ENCODE results near the gene CD151. TPM values are rescaled to one million over a fixed set of nuclear protein-coding genes. Genes with fewer than 3 reads are reported as not detected.

Gene CD151
- total and polyA plus RNA-seq, 4 donors = 182 to 556 (median 399) TPM

DNA sequence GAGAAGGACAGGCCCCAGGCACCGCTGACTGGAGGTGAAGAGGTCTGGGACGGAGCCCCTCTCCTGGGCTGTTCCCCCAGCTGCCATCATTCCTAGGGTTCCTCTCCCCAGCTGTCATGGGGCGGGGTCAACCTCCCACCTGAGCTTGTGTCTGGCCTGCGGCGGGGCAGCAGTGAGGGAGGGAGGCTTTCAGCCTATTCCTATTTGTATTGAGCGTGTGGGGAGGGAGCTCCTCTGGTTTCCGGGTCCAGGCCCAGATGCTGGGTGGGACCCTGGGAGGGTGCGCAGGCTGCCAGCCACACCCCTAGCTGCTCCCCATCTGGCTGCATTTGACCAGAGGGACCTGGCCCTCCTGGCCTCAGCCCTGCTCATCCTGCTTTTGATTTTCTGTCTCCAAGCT lies 23.6 kb downstream of the CD151 start:
- Histone ChIP-seq H3K27ac (ENCODE audit: low read depth in 1 of 2, low read length in 1 of 2) (no peak overlapping the region), H3K27me3 (ENCODE audit: control insufficient read depth in 3 of 3, insufficient read depth in 3 of 3, low read length in 2 of 3) (no peaks in the 10 kb centered on the region), H3K9ac (ENCODE audit: insufficient read depth in 1 of 2, low read length in 2 of 2) (no peak overlapping the region), H3K4me1 (ENCODE audit: control insufficient read depth in 5 of 5, insufficient read depth in 5 of 5, low read length in 5 of 5) (peaks cover 0 to 22% (median 12%) of the 10 kb centered on the region in 5 donors), H3K4me3 (no peak overlapping the region), H3K36me3 (ENCODE audit: control insufficient read depth in 4 of 4, insufficient read depth in 4 of 4, low read length in 4 of 4) (peaks cover 0 to 30% (median 0%) of the 10 kb centered on the region in 4 donors), H3K9me3 (ENCODE audit: control insufficient read depth in 4 of 4, insufficient read depth in 3 of 4, low read length in 3 of 4) (no peaks in the 10 kb centered on the region)
- WGBS, 2 donors = 79 to 82% methylated on average over 7 to 8 of the region's 8 CpGs
- no peak for DNase-seq
- TF ChIP-seq CTCF (IDR thresholded peaks at IDR 0.05; ENCODE audit: control extremely low read depth, extremely low read depth) = no peak
- ATAC-seq (ENCODE audit: insufficient read depth, low FRiP score) = no peak

GRCh38 chr11:858053-858761 lies 25.5 kb downstream of the CD151 start:
- no peak overlapping the region for H3K9ac ChIP-seq (ENCODE audit: insufficient read depth in 1 of 2, low read length in 2 of 2)
- peaks cover 0 to 33% (median 0%) of the 10 kb centered on the region in 4 donors for H3K36me3 ChIP-seq (ENCODE audit: control insufficient read depth in 4 of 4, insufficient read depth in 4 of 4, low read length in 4 of 4)
- no peaks in the 10 kb centered on the region for H3K27me3 ChIP-seq (ENCODE audit: control insufficient read depth in 3 of 3, insufficient read depth in 3 of 3, low read length in 2 of 3)
- WGBS, 2 donors = 86 to 88% methylated on average over 26 to 27 of the region's 27 CpGs
- no peak overlapping the region for H3K27ac ChIP-seq (ENCODE audit: low read depth in 1 of 2, low read length in 1 of 2)
- no peaks in the 10 kb centered on the region for H3K9me3 ChIP-seq (ENCODE audit: control insufficient read depth in 4 of 4, insufficient read depth in 3 of 4, low read length in 3 of 4)
- H3K4me3 ChIP-seq = no peak overlapping the region
- peaks cover 0 to 36% (median 12%) of the 10 kb centered on the region in 5 donors for H3K4me1 ChIP-seq (ENCODE audit: control insufficient read depth in 5 of 5, insufficient read depth in 5 of 5, low read length in 5 of 5)
- DNase-seq (no peak), ATAC-seq (ENCODE audit: insufficient read depth, low FRiP score) (no peak)
- no peak for TF ChIP-seq CTCF (IDR thresholded peaks at IDR 0.05; ENCODE audit: control extremely low read depth, extremely low read depth)

GRCh38 chr11:858762-859339 lies 26.1 kb downstream of the CD151 start:
- H3K27ac ChIP-seq (ENCODE audit: low read depth in 1 of 2, low read length in 1 of 2) = no peak overlapping the region
- TF ChIP-seq CTCF (IDR thresholded peaks at IDR 0.05; ENCODE audit: control extremely low read depth, extremely low read depth) = no peak
- DNase-seq (no peak), ATAC-seq (ENCODE audit: insufficient read depth, low FRiP score) (no peak)
- H3K9me3 ChIP-seq (ENCODE audit: control insufficient read depth in 4 of 4, insufficient read depth in 3 of 4, low read length in 3 of 4) = no peaks in the 10 kb centered on the region
- H3K9ac ChIP-seq (ENCODE audit: insufficient read depth in 1 of 2, low read length in 2 of 2) = no peak overlapping the region
- 90 to 95% methylated on average over 37 of the region's 37 CpGs for WGBS, 2 donors
- H3K4me1 ChIP-seq (ENCODE audit: control insufficient read depth in 5 of 5, insufficient read depth in 5 of 5, low read length in 5 of 5) = peaks cover 0 to 41% (median 12%) of the 10 kb centered on the region in 5 donors
- no peaks in the 10 kb centered on the region for H3K27me3 ChIP-seq (ENCODE audit: control insufficient read depth in 3 of 3, insufficient read depth in 3 of 3, low read length in 2 of 3)
- H3K36me3 ChIP-seq (ENCODE audit: control insufficient read depth in 4 of 4, insufficient read depth in 4 of 4, low read length in 4 of 4) = peaks cover 0 to 38% (median 0%) of the 10 kb centered on the region in 4 donors
- H3K4me3 ChIP-seq = no peak overlapping the region

Measured in lung (tissue), 12 donors.